Thymus (tissue), 11 donors: ENCODE results near the gene CNN1. TPM values are rescaled to one million over a fixed set of nuclear protein-coding genes. Genes with fewer than 3 reads are reported as not detected.
A peak's percentile ranks its signal among the peaks of the same experiment; 100 is the strongest.

Experiments used
- DNase-seq, 9 donors: peaks; one replicate each; pipeline ENCODE4 v3.0.0-alpha.2; 2013; ENCODE audit warnings: low spot score in 9 of 9, low read depth in 6 of 9, missing footprints in 1 of 9
- H3K27ac ChIP-seq, 2 donors: one replicate each; pipeline ENCODE4 v1.5.1; 2013; ENCODE audit warnings: control low read depth in 1 of 2, low read depth in 1 of 2, low read length in 1 of 2, mild to moderate bottlenecking in 1 of 2, moderate library complexity in 1 of 2
- H3K27me3 ChIP-seq, 2 donors: one replicate each; pipeline ENCODE4 v1.5.1; 2013; ENCODE audit warnings: low read length in 1 of 2; ENCODE audit not compliant: control insufficient read depth in 2 of 2, insufficient read depth in 1 of 2
- H3K36me3 ChIP-seq, 2 donors: one replicate each; pipeline ENCODE4 v1.5.1; 2013; ENCODE audit warnings: low read length in 1 of 2, mild to moderate bottlenecking in 1 of 2, moderate library complexity in 1 of 2; ENCODE audit not compliant: control insufficient read depth in 2 of 2, insufficient read depth in 2 of 2
- H3K4me1 ChIP-seq, 2 donors: one replicate each; pipeline ENCODE4 v1.5.1; 2013; ENCODE audit warnings: low read length in 2 of 2; ENCODE audit not compliant: control insufficient read depth in 2 of 2, insufficient read depth in 2 of 2
- H3K4me3 ChIP-seq, 2 donors: one replicate each; pipeline ENCODE4 v1.5.1; 2013; ENCODE audit warnings: low read length in 2 of 2, control low read depth in 1 of 2, mild to moderate bottlenecking in 1 of 2
- H3K9me3 ChIP-seq, 2 donors: one replicate each; pipeline ENCODE4 v1.5.1; 2013; ENCODE audit warnings: low read length in 1 of 2, mild to moderate bottlenecking in 1 of 2; ENCODE audit not compliant: control insufficient read depth in 2 of 2, insufficient read depth in 1 of 2
- WGBS: extraction: QIAGEN DNeasy Blood & Tissue Kit; methylation state at CpG from one replicate; pipeline ENCODE4 v1.1.7; 2013; 5-methylcytosine and 5-hydroxymethylcytosine counted together
- polyA plus RNA-seq: library from polyadenylated mRNA; stranded (reverse); fragments of 200-250 nt; gene quantifications from one replicate; pipeline ENCODE4 v1.2.3, GENCODE V29; 2013
- total RNA-seq: library from RNA; stranded (reverse); fragments of 120-200 nt; gene quantifications from one replicate; pipeline ENCODE4 v1.2.4, GENCODE V29; 2013
- donor health status: healthy.

Gene CNN1
- total and polyA plus RNA-seq, 2 donors = 0.47 to 51.8 TPM

DNA sequence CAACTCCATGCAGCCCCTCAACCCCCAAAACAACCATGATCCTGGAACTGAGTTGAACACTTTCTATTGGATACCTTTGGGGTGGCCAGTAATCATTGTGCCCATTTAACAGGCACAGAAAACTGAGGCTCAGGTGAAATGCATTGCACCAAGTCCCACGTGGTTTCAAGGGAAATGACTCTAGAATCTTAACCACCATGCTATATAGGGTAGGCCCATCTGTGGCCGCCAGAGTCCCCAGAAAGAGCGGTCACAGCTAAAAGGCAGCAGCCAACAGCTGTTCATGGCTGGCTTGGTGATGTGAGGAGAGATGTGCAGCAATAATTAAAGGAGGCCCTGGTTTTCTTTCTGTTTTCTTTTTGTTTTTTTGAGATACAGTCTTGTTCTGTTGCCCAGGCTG lies 2.6 kb downstream of the CNN1 start:
- Histone ChIP-seq H3K9me3 (peaks cover 0 to 1% of the 10 kb centered on the region in 2 donors), H3K4me1 (peaks cover 0 to 6% of the 10 kb centered on the region in 2 donors), H3K36me3 (no peaks in the 10 kb centered on the region), H3K27ac (no peak overlapping the region), H3K27me3 (peaks cover 20 to 50% of the 10 kb centered on the region in 2 donors), H3K4me3 (no peak overlapping the region)
- 74% methylated on average over 3 of the region's 3 CpGs for WGBS
- no peak for DNase-seq

- no peak for DNase-seq
- Histone ChIP-seq H3K4me3 (no peak overlapping the region), H3K27ac (no peak overlapping the region), H3K4me1 (peaks cover 0 to 12% of the 10 kb centered on the region in 2 donors), H3K27me3 (no peaks in the 10 kb centered on the region), H3K36me3 (peaks cover 12 to 15% of the 10 kb centered on the region in 2 donors), H3K9me3 (peaks cover 0 to 5% of the 10 kb centered on the region in 2 donors)
- 96% methylated on average over 14 of the region's 14 CpGs for WGBS
Measured at GRCh38 chr19:11547929-11548700, 9.5 kb downstream of the CNN1 start.

GRCh38 chr19:11549386-11549953 lies 10.8 kb downstream of the CNN1 start:
- Histone ChIP-seq H3K27ac (no peak overlapping the region), H3K36me3 (peaks cover 25 to 26% of the 10 kb centered on the region in 2 donors), H3K4me1 (peaks cover 3 to 26% of the 10 kb centered on the region in 2 donors), H3K27me3 (no peaks in the 10 kb centered on the region), H3K4me3 (no peak overlapping the region), H3K9me3 (peaks cover 0 to 12% of the 10 kb centered on the region in 2 donors)
- DNase-seq = no peak
- WGBS = 97% methylated on average over 24 of the region's 24 CpGs

DNA sequence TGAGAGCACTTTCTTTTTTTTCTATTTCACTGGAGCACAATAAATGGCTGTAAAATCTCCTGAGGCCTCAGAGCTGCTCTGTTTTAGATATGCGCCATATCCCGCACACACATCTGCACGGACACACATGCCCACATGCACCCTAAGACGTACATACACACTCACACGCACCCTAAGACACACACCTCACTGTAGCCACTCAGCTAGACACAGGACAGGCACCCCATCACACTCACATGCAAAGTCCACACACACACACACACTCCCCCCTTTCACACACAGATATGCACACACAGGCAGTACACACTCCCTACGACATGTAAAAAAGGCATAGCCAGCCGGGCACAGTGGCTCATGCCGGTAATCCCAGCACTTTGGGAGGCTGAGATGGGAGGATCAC lies 11.6 kb downstream of the CNN1 start:
- no peak overlapping the region for H3K27ac ChIP-seq
- no peak overlapping the region for H3K4me3 ChIP-seq
- no peaks in the 10 kb centered on the region for H3K27me3 ChIP-seq
- H3K4me1 ChIP-seq = peaks cover 3 to 28% of the 10 kb centered on the region in 2 donors
- 97% methylated on average over 8 of the region's 8 CpGs for WGBS
- peaks cover 0 to 12% of the 10 kb centered on the region in 2 donors for H3K9me3 ChIP-seq
- DNase-seq = no peak
- H3K36me3 ChIP-seq = peaks cover 26 to 27% of the 10 kb centered on the region in 2 donors

DNA sequence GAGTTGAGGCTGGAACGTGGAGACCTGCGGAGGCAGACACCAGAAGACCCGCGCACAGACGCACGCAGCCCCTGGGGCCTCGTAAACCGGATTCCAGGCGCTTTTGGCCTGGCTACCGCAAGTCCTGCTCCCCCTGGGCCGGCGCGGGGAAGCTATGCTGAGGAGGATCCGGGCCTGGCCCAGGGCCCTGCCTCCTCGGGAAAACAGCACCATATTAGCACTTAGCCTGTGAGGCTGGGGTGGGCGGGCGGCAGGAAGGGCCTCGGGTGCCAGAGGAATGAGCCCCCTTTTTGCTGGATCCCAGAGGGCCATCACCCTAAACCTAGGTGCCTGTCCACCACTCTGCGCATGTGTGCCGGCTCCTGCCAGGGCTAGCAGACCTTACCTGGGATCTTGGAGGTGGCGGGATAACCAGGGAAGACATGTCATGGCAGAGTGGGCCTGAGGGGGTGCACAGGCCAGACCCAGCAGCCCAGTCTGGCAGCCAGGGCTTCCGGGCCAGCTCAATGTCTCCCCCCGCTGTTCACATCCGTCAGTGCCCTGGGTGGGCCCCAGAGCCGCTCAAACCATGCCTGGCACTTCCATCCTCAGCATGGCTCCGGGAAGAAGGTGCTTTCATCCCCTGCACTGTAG lies 13.1 kb downstream of the CNN1 start:
- DNase-seq = no peak
- H3K27me3 ChIP-seq = no peaks in the 10 kb centered on the region
- no peak overlapping the region for H3K27ac ChIP-seq
- WGBS = 94% methylated on average over 26 of the region's 26 CpGs
- peaks cover 0 to 12% of the 10 kb centered on the region in 2 donors for H3K9me3 ChIP-seq
- peaks cover 26 to 33% of the 10 kb centered on the region in 2 donors for H3K36me3 ChIP-seq
- H3K4me3 ChIP-seq = no peak overlapping the region
- peaks cover 3 to 28% of the 10 kb centered on the region in 2 donors for H3K4me1 ChIP-seq

- DNase-seq = peak in 1 of 9 donors; percentile 39
- H3K27me3 ChIP-seq = no peaks in the 10 kb centered on the region
- peaks cover 26 to 33% of the 10 kb centered on the region in 2 donors for H3K36me3 ChIP-seq
- no peak overlapping the region for H3K4me3 ChIP-seq
- H3K27ac ChIP-seq = peak overlapping the region in 1 of 2 donors; percentile 73
- WGBS = 91% methylated on average over 20 of the region's 20 CpGs
- H3K4me1 ChIP-seq = peaks cover 4 to 34% of the 10 kb centered on the region in 2 donors
- peaks cover 0 to 12% of the 10 kb centered on the region in 2 donors for H3K9me3 ChIP-seq
Measured at GRCh38 chr19:11552666-11553372, 14.2 kb downstream of the CNN1 start.

- H3K9me3 ChIP-seq = peaks cover 0 to 12% of the 10 kb centered on the region in 2 donors
- WGBS = 36% methylated on average over 12 of the region's 12 CpGs
- H3K4me1 ChIP-seq = peaks cover 12 to 43% of the 10 kb centered on the region in 2 donors
- H3K27me3 ChIP-seq = no peaks in the 10 kb centered on the region
- peak overlapping the region; percentile 1 to 64 for H3K27ac ChIP-seq
- peaks cover 26 to 33% of the 10 kb centered on the region in 2 donors for H3K36me3 ChIP-seq
- H3K4me3 ChIP-seq = no peak overlapping the region
- DNase-seq = peak in 3 of 9 donors; percentile 38 to 77 (median 50)
Measured at GRCh38 chr19:11554160-11554559, 15.5 kb downstream of the CNN1 start.

GRCh38 chr19:11555246-11555645 lies 16.6 kb downstream of the CNN1 start:
- no peak for DNase-seq
- Histone ChIP-seq H3K4me3 (no peak overlapping the region), H3K27ac (no peak overlapping the region), H3K27me3 (no peaks in the 10 kb centered on the region), H3K9me3 (peaks cover 0 to 12% of the 10 kb centered on the region in 2 donors), H3K4me1 (peaks cover 15 to 53% of the 10 kb centered on the region in 2 donors), H3K36me3 (peaks cover 26 to 33% of the 10 kb centered on the region in 2 donors)
- WGBS = 98% methylated on average over 6 of the region's 6 CpGs
